ENCODE results near the gene LRPAP1.
"Not testable (repeated sequence)": the region's sequence is repeated elsewhere in the genome, so short reads cannot be mapped to it uniquely, and the experiment has no call there.

DNA sequence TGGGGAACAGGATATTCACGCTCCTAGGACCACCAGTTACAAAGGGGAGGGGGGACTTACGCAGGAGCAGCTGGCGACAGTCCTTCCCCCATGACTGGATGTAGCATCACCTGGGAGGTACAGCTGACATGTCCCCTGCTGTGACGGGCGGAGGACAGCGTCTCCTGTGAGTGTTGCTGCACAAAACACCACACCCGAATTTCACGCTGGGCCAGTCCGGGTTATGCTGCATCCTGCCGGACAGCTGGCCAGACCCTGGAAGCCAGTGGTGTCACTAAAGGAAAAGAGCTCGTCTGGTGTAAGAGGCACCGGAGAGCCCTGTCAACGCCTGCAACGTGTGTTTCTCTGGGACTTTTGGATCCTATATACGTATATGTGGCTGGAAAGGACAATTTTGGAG is 38.7 kb upstream of the LRPAP1 start:
- TF ChIP-seq POLR2A, POLR2AphosphoS5, EP300 (IDR thresholded peaks at IDR 0.05): not testable (repeated sequence)
- TF ChIP-seq, protein P1, sequence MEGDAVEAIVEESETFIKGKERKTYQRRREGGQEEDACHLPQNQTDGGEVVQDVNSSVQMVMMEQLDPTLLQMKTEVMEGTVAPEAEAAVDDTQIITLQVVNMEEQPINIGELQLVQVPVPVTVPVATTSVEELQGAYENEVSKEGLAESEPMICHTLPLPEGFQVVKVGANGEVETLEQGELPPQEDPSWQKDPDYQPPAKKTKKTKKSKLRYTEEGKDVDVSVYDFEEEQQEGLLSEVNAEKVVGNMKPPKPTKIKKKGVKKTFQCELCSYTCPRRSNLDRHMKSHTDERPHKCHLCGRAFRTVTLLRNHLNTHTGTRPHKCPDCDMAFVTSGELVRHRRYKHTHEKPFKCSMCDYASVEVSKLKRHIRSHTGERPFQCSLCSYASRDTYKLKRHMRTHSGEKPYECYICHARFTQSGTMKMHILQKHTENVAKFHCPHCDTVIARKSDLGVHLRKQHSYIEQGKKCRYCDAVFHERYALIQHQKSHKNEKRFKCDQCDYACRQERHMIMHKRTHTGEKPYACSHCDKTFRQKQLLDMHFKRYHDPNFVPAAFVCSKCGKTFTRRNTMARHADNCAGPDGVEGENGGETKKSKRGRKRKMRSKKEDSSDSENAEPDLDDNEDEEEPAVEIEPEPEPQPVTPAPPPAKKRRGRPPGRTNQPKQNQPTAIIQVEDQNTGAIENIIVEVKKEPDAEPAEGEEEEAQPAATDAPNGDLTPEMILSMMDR (IDR thresholded peaks at IDR 0.05), result not testable (repeated sequence)

All from stomach (tissue), 4 donors.